H1 (cell line): ENCODE data around the gene PHKG2. TPM values are rescaled to one million over a fixed set of nuclear protein-coding genes. Genes with fewer than 3 reads are reported as not detected.

Experiments used
- CTCF ChIA-PET: fragments of 300-600 bp; sonication (Branson Sonifier 250); formaldehyde crosslinking; loops from one replicate; lab custom pipeline; 2021; ENCODE audit not compliant: partially characterized antibody; lab: Charles Lee
- POLR2A ChIA-PET: fragments of 300-600 bp; sonication (Branson Sonifier 250); formaldehyde crosslinking; loops from one replicate; lab custom pipeline; 2021; ENCODE audit warnings: inconsistent platforms; ENCODE audit not compliant: partially characterized antibody; lab: Charles Lee
- DNase-seq, 2 experiments: peaks; one replicate each; pipeline versions ENCODE4 v3.0.0 to v3.0.0-alpha.2; 2010 to 2022; ENCODE audit warnings: low spot score in 2 of 2, low read depth in 1 of 2, mixed read lengths in 1 of 2
- FAIRE-seq: peaks from 2 replicates; lab custom pipeline; 2011; peaks lifted over from hg19 to GRCh38; lab: Jason Lieb, UNC
- H2AFZ ChIP-seq: 2 replicates; pipeline ENCODE4 v1.8.1; 2012; ENCODE audit warnings: low read length, inconsistent platforms
- H2AK5ac ChIP-seq: 2 replicates; pipeline ENCODE4 v1.6.1; 2013; ENCODE audit warnings: low read depth, low read length
- H2BK120ac ChIP-seq: replicated peaks from 2 replicates; pipeline ENCODE3; 2013; ENCODE audit warnings: low read depth, low read length, inconsistent platforms
- H2BK12ac ChIP-seq: 2 replicates; pipeline ENCODE4 v1.6.1; 2013; ENCODE audit warnings: low read depth, low read length
- H2BK15ac ChIP-seq: 2 replicates; pipeline ENCODE4 v1.6.1; 2013; ENCODE audit warnings: low read length
- H2BK20ac ChIP-seq: 2 replicates; pipeline ENCODE4 v1.6.1; 2013; ENCODE audit warnings: low read length
- H2BK5ac ChIP-seq: 2 replicates; pipeline ENCODE4 v1.6.1; 2013; ENCODE audit warnings: low read depth, low read length
- H3K14ac ChIP-seq: 2 replicates; pipeline ENCODE4 v1.6.1; 2013; ENCODE audit warnings: inconsistent platforms; ENCODE audit not compliant: insufficient read length
- H3K18ac ChIP-seq: 2 replicates; pipeline ENCODE4 v1.6.1; 2013; ENCODE audit warnings: low read length; ENCODE audit errors: extremely low read depth
- H3K23ac ChIP-seq: 2 replicates; pipeline ENCODE4 v1.6.1; 2013; ENCODE audit warnings: inconsistent platforms; ENCODE audit not compliant: insufficient read length
- H3K23me2 ChIP-seq: 2 replicates; pipeline ENCODE4 v1.6.1; 2013; ENCODE audit warnings: low read depth, low read length
- H3K27ac ChIP-seq: 2 replicates; pipeline ENCODE4 v1.6.1; 2011; ENCODE audit warnings: low read depth, low read length, inconsistent platforms
- H3K27me3 ChIP-seq, 4 experiments: replicated peaks in 1 of 4; 1 replicate in 1 of 4; 2 replicates in 3 of 4; pipeline versions ENCODE4 v1.6.1 to v1.8.1; 2011 to 2013; ENCODE audit warnings: low read length in 3 of 4, mild to moderate bottlenecking in 3 of 4, inconsistent platforms in 2 of 4, mixed read lengths in 2 of 4, moderate library complexity in 1 of 4; ENCODE audit not compliant: control insufficient read depth in 3 of 4, insufficient read depth in 3 of 4; ENCODE audit errors: extremely low read depth in 1 of 4
- H3K36me3 ChIP-seq, 4 experiments: 2 replicates each; pipeline versions ENCODE4 v1.6.1 to v1.8.1; 2011 to 2013; ENCODE audit warnings: mild to moderate bottlenecking in 4 of 4, low read length in 3 of 4, moderate library complexity in 2 of 4, control low read depth in 1 of 4, inconsistent platforms in 1 of 4; ENCODE audit not compliant: insufficient read depth in 4 of 4, control insufficient read depth in 2 of 4
- H3K4ac ChIP-seq: replicated peaks from 2 replicates; pipeline ENCODE3; 2013; ENCODE audit warnings: low read length, low read depth, mixed read lengths, inconsistent platforms; ENCODE audit not compliant: insufficient read length
- H3K4me1 ChIP-seq, 4 experiments: replicated peaks in 1 of 4; 1 replicate in 1 of 4; 2 replicates in 3 of 4; pipeline versions ENCODE4 v1.6.1 to v1.8.1; 2011 to 2013; ENCODE audit warnings: low read length in 3 of 4, inconsistent platforms in 2 of 4, mixed read lengths in 1 of 4; ENCODE audit not compliant: insufficient read depth in 4 of 4, control insufficient read depth in 3 of 4
- H3K4me2 ChIP-seq, 2 experiments: 2 replicates each; pipeline versions ENCODE4 v1.6.1 to v1.8.1; 2011 to 2013; ENCODE audit warnings: low read depth in 2 of 2, low read length in 2 of 2, control low read depth in 1 of 2, inconsistent platforms in 1 of 2, mild to moderate bottlenecking in 1 of 2; ENCODE audit not compliant: insufficient read depth in 1 of 2
- H3K4me3 ChIP-seq, 4 experiments: fragments of 200-600, 300-600 bp in 1 of 4; sonication (generic), shearing (Covaris generic), sonication (Bioruptor Twin) in 1 of 4; 2 replicates each; pipeline versions ENCODE4 v1.5.1 to v1.8.1; 2011 to 2016; ENCODE audit warnings: low read length in 4 of 4, low read depth in 3 of 4, control low read depth in 2 of 4, inconsistent platforms in 2 of 4, mild to moderate bottlenecking in 2 of 4, mixed read lengths in 1 of 4, moderate library complexity in 1 of 4; ENCODE audit not compliant: insufficient read depth in 2 of 4; ENCODE audit errors: extremely low read depth in 1 of 4
- H3K56ac ChIP-seq: replicated peaks from 2 replicates; pipeline ENCODE3; 2013; ENCODE audit warnings: low read depth, mild to moderate bottlenecking, mixed read lengths, low read length, inconsistent platforms; ENCODE audit not compliant: insufficient read length
- H3K79me1 ChIP-seq: 2 replicates; pipeline ENCODE4 v1.6.1; 2013; ENCODE audit warnings: low read depth, low read length, control low read depth
- H3K79me2 ChIP-seq, 2 experiments: 2 replicates each; pipeline versions ENCODE4 v1.6.1 to v1.8.1; 2012 to 2013; ENCODE audit warnings: low read length in 2 of 2, mild to moderate bottlenecking in 2 of 2, inconsistent platforms in 1 of 2; ENCODE audit not compliant: insufficient read depth in 2 of 2, control insufficient read depth in 1 of 2
- H3K9ac ChIP-seq, 4 experiments: replicated peaks in 1 of 4; 1 replicate in 1 of 4; 2 replicates in 3 of 4; pipeline versions ENCODE4 v1.6.1 to v1.8.1; 2011 to 2013; ENCODE audit warnings: low read depth in 3 of 4, low read length in 3 of 4, control low read depth in 2 of 4, mild to moderate bottlenecking in 2 of 4, moderate library complexity in 2 of 4, inconsistent platforms in 1 of 4; ENCODE audit errors: extremely low read depth in 1 of 4
- H3K9me3 ChIP-seq, 2 experiments: 2 replicates each; pipeline versions ENCODE4 v1.6.1 to v1.8.1; 2012 to 2013; ENCODE audit warnings: mild to moderate bottlenecking in 2 of 2, moderate library complexity in 2 of 2, control low read depth in 1 of 2, inconsistent platforms in 1 of 2, low read depth in 1 of 2, low read length in 1 of 2, mixed read lengths in 1 of 2; ENCODE audit not compliant: insufficient read depth in 2 of 2
- H4K20me1 ChIP-seq, 2 experiments: replicated peaks in 1 of 2; 2 replicates each; pipeline versions ENCODE3 to v1.8.1; 2011 to 2013; ENCODE audit warnings: inconsistent platforms in 2 of 2, low read length in 2 of 2, mild to moderate bottlenecking in 1 of 2; ENCODE audit not compliant: insufficient read depth in 2 of 2, control insufficient read depth in 1 of 2
- H4K5ac ChIP-seq: 2 replicates; pipeline ENCODE4 v1.6.1; 2013; ENCODE audit warnings: low read length, low read depth, mixed read lengths, inconsistent platforms; ENCODE audit not compliant: insufficient read length
- H4K8ac ChIP-seq: 2 replicates; pipeline ENCODE4 v1.8.0; 2013; ENCODE audit warnings: mild to moderate bottlenecking, moderate library complexity, low read length, inconsistent platforms; ENCODE audit not compliant: insufficient read depth; ENCODE audit errors: extremely low read depth
- H4K91ac ChIP-seq: replicated peaks from 2 replicates; pipeline ENCODE3; 2013; ENCODE audit warnings: low read length, mixed read lengths, inconsistent platforms; ENCODE audit not compliant: insufficient read length
- ATF3 ChIP-seq: IDR thresholded peaks from 2 replicates; pipeline ENCODE4 v1.6.1; 2011; ENCODE audit warnings: low read depth, mild to moderate bottlenecking, low read length; ENCODE audit not compliant: insufficient read depth
- CBX5 ChIP-seq: fragments of 300-800, 300-1000 bp; sonication (generic); IDR thresholded peaks from 2 replicates; pipeline ENCODE4 v1.7.1; 2016; ENCODE audit warnings: antibody characterized with exemption, low read length, low read depth
- CREB1 ChIP-seq: IDR thresholded peaks from 2 replicates; pipeline ENCODE4 v1.6.1; 2012; ENCODE audit warnings: inconsistent platforms
- WGBS, 2 experiments: shearing (Covaris generic) in 1 of 2; methylation state at CpG; one replicate each; pipeline versions ENCODE4 v1.1.6 to v1.1.7; 2013 to 2015; ENCODE audit warnings: low lambda C conversion rate in 2 of 2, mixed read lengths in 2 of 2, inconsistent platforms in 1 of 2, low coverage in 1 of 2, missing lambda C conversion rate in 1 of 2; ENCODE audit not compliant: insufficient replicate concordance in 2 of 2, insufficient coverage in 1 of 2, insufficient read length in 1 of 2; ENCODE audit errors: extremely low coverage in 1 of 2, missing lambda C conversion rate in 1 of 2; 5-methylcytosine and 5-hydroxymethylcytosine counted together
- polyA plus RNA-seq, 7 experiments: library from polyadenylated mRNA; depleted of rRNA in 3 of 7; stranded (reverse) in 5 of 7; unstranded in 2 of 7; fragments of >200 nt in 5 of 7; fragments of 200-250 nt in 2 of 7; gene quantifications; 1 replicate in 5 of 7; 2 replicates in 1 of 7; 4 replicates in 1 of 7; pipeline versions ENCODE4 v1.2.1 to v1.2.3, GENCODE V29; 2011 to 2013; ENCODE audit warnings: missing spikeins in 2 of 7, mixed read lengths in 2 of 7
- total RNA-seq: library from RNA; stranded (reverse); fragmentation: NEBNext Ultra II Directional; extraction: Animal tissue kit (Norgen Biotek cat#: 25700); gene quantifications from 2 replicates; pipeline ENCODE4 v1.2.1, GENCODE V29; 2021

Gene PHKG2
- total and polyA plus RNA-seq, 2 of the 8 experiments (the other 6 are each of a cell fraction or from before 2014, with no cell fraction given) = 36.0 to 53.4 TPM

- FAIRE-seq (no peak), DNase-seq (no peak)
- H3K36me3 ChIP-seq = peaks cover 50 to 85% (median 73%) of the 10 kb centered on the region in 4 experiments
- no peak overlapping the region for H4K91ac ChIP-seq
- H3K14ac ChIP-seq = no peak overlapping the region
- no peak overlapping the region for H2BK120ac ChIP-seq
- peaks cover 11 to 15% of the 10 kb centered on the region in 2 experiments for H4K20me1 ChIP-seq
- H2BK20ac ChIP-seq = no peak overlapping the region
- H2BK15ac ChIP-seq = no peak overlapping the region
- H3K27ac ChIP-seq = no peak overlapping the region
- H3K18ac ChIP-seq = no peak overlapping the region
- H3K4me3 ChIP-seq = no peak overlapping the region
- H3K9me3 ChIP-seq = no peaks in the 10 kb centered on the region
- peaks cover 5% of the 10 kb centered on the region; the same call in 1 of the 2 replicates for H3K23me2 ChIP-seq
- no peak overlapping the region for H4K8ac ChIP-seq
- H2BK5ac ChIP-seq = no peak overlapping the region
- H4K5ac ChIP-seq = no peak overlapping the region
- H2AFZ ChIP-seq = no peak overlapping the region
- H2AK5ac ChIP-seq = no peak overlapping the region
- H3K27me3 ChIP-seq = no peaks in the 10 kb centered on the region; a peak in 1 of 7 replicates
- TF ChIP-seq CBX5 (no peak), CREB1 (no peak), ATF3 (no peak)
- ChIA-PET CTCF (interaction anchor here (0.7 to 1.3 kb wide), 2 partner anchors 13 to 24 kb away, joined by 3 read pairs; no protein-coding TSS in a partner anchor), POLR2A (interaction anchor here (0.9 to 6.6 kb wide), 5 partner anchors 8 to 56 kb away, joined by 3 to 63 read pairs (median 5); partner anchors contain the start of gene CFAP119)
- H3K4me2 ChIP-seq = no peak overlapping the region
- no peak overlapping the region for H3K56ac ChIP-seq
- WGBS, 2 experiments = 87% methylated on average over 4 of the region's 4 CpGs; no CpG with 5 or more reads in 1 of the 2 experiments
- H2BK12ac ChIP-seq = no peak overlapping the region
- H3K4ac ChIP-seq = no peak overlapping the region
- H3K79me2 ChIP-seq = peaks cover 4 to 20% of the 10 kb centered on the region in 2 experiments; a peak in 2 of 4 replicates
- H3K4me1 ChIP-seq = peaks cover 0 to 5% (median under 1%) of the 10 kb centered on the region in 4 experiments; a peak in 2 of 7 replicates
- no peak overlapping the region for H3K9ac ChIP-seq
- H3K79me1 ChIP-seq = no peaks in the 10 kb centered on the region; the same call in 1 of the 2 replicates
- H3K23ac ChIP-seq = no peak overlapping the region
Measured at GRCh38 chr16:30766933-30767284, 18.7 kb downstream of the PHKG2 start.
